22Rv1 (cell line): ENCODE measurements around the gene TRERF1.

ENCODE experiments used
- CTCF ChIP-seq: fragments of 450-650 bp; IDR thresholded peaks from 2 replicates; pipeline ENCODE4 v1.5.1; 2017; ENCODE audit warnings: mild to moderate bottlenecking
- ZFX ChIP-seq: fragments of 450-650 bp; IDR thresholded peaks from 2 replicates; pipeline ENCODE4 v1.6.1; 2017; ENCODE audit warnings: antibody characterized with exemption, borderline replicate concordance

- TF ChIP-seq CTCF, result no peak
- no peak for TF ChIP-seq ZFX
These were observed 84.2 kb downstream of the TRERF1 start for GRCh38 chr6:42367353-42368011.
